GM12878 (cell line): ENCODE measurements around the gene PSME3IP1.

Experiments
- IKZF1 ChIP-seq: fragments of 450-650 bp; conservative IDR thresholded peaks from 2 replicates; pipeline ENCODE4 v1.6.1; 2017; ENCODE audit warnings: antibody characterized with exemption, mild to moderate bottlenecking
- POLR2AphosphoS2 ChIP-seq: IDR thresholded peaks from 2 replicates; pipeline ENCODE4 v1.6.1; 2011; ENCODE audit warnings: low read depth, mild to moderate bottlenecking, low read length, improper control_type of control experiment, moderate library complexity

DNA sequence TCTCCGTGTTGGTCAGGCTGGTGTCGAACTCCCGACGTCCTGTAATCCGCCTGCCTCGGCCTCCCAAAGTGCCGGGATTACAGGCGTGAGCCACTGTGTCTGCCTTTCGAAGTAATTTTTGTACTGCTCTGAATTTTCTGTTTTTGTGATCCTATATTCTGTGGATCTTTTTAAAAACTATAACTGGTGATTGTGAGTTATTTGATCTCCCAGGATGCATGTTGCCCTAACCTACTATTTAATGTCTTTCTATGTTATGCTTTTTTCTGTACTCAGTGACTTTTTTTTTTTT is 2.8 kb upstream of the PSME3IP1 start:
- TF ChIP-seq IKZF1 (no peak), POLR2AphosphoS2 (no peak)
